Heart left ventricle (tissue), 13 donors: ENCODE results near the gene SPNS3.

Experiments used
- CTCF ChIP-seq, 12 donors: fragments of 200-600 bp; sonication (generic) in 4 of 12; IDR thresholded peaks; one replicate each; pipeline versions ENCODE4 v1.5.0 to v1.8.0; 2018 to 2022; ENCODE audit warnings: antibody characterized with exemption in 12 of 12, mild to moderate bottlenecking in 5 of 12
- POLR2A ChIP-seq, 2 donors: fragments of 450-650 bp; IDR thresholded peaks; one replicate each; pipeline ENCODE4 v1.6.1; 2017; ENCODE audit warnings: antibody characterized with exemption in 2 of 2, mild to moderate bottlenecking in 2 of 2, moderate library complexity in 2 of 2
- donor health status: ischemic (EF 13 %, LVEDD 7.1; RV severe dilation, severe dysfunction).
- donor health status: DM: no; HTN: yes; CAD: no.
- donor health status: DM: no; HTN: no; CAD: no.
- donor health status: ischemic (EF 25% LVEDD 6.9; RV normal size, moderate dysfunction).
- donor health status: ischemic (EF 25% LVEDD 5.7; RV mildly dilated, moderate dysfunction).
- donor health status: ischemic (EF 35%, LVEDD 5.7; RV mildly dilated, moderate dysfunction).
- donor health status: nonischemic (EF 11% LVEDD 7.7; RV severe dilation, severe dysfunction).
- donor health status: DM: yes; HTN: yes; CAD: no.
- donor health status: PGD.
- donor health status: ischemic (EF 29% LVEDD 5.4; RV normal size, mild dysfunction).
- donor health status: nonischemic (EF 23%, LVEDD 6.1; RV moderate dilation, normal function).

GRCh38 chr17:4417129-4417667 is 16.5 kb upstream of the SPNS3 start:
- TF ChIP-seq POLR2A (IDR thresholded peaks at IDR 0.05) (no peak), CTCF (IDR thresholded peaks at IDR 0.05) (no peak)
